ENCODE data around the gene AIRE.

Gene AIRE

DNA sequence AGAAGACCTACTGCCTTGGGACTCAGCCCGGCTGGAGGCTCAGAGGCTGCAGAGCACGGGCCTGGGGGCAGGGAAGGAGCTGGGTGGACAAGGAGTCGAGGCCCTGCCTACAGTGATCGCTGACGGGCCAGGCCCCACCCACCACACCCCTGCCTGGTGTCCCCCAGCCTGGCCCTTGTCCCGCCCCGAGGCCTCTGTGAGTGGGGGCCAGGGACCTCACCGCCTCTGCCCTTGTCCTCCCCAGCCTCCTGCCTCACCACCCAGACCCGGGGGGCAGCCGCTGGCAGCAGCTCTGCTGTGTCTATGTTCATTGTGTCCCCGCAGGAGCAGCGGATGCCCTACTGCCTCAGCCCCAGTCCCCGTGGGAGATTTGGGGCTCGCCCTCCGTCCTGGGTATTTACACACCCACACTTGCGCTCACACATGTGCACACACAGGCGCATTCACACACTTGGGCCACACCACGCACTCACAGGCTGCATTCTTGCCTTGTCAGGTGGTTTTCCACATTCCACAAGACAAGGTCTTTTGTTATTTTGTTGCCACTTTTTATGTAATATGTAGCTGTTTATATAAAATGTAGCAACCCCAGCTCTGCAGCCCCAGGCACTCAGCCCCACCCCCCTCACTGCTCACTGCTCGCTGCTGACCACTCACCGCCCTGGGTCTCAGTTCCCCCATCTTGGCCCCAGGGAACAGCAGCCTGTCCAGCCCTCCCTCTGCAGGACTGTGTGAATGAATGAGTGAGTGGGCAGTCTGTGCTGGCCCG, 21.4 kb downstream of the AIRE start:
- DNase-seq, result no peak

- DNase-seq, result no peak
Observed at GRCh38 chr21:44310628-44311507, 25.2 kb downstream of the AIRE start.

- DNase-seq, result no peak
Observed at GRCh38 chr21:44312089-44312488, 26.4 kb downstream of the AIRE start.

DNA sequence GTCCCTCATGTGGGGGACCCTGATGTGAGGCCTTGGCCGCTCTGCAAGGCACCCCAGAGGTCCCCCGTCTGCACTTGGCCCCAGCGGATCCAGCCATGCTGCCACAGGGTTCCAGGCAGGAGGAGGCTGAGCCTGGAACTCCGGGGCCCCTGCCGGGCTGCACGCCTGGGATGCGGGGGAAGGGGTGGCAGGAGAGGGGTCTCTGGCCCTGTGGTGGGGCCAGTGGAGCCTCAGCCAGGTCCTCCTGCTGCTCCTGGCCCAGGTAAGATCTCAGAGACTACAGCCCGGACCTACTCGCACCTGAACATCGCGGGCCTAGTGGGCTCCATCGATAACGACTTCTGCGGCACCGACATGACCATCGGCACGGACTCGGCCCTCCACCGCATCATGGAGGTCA, 27.0 kb downstream of the AIRE start:
- no peak for DNase-seq

DNA sequence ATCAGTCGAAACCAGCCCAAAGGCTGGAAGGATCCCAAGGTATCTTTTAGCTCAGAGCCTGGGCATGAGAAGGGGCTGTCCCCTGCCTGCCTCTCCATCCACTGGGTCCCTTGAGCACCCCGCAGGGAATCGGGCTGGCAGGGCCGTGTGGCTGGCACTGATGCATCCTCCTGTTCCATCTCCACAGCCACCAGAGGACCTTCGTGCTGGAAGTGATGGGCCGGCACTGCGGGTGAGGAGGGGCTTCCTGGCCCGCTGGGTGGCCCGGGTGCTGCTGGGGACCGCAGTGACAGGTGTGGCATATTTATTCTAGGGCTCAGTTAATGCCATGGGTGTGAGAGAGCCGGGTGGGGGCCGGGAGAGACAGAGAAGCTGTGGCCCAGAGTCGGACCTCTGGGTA, 27.8 kb downstream of the AIRE start:
- DNase-seq, result no peak

GRCh38 chr21:44314128-44314527, 28.5 kb downstream of the AIRE start:
- no peak for DNase-seq

DNA sequence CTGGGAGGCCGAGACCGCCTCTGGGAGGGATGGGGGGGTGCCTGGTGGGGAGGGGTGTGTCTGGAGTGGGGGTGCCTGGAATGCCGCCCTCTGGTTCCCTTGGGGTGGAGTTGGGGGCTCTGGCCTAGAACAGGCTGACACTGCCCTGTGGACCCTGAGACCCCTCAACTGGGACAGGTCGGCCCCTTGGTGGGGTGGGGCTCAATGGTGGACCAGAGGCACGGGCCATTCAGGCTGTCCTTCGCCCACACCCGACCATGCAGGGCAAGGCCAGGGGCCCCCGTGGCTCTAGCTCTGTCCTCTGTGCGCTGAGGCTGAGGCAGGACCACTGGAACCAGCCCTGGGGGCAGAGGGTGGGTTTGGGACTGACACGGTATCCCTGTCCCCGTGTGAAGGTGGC, 28.9 kb downstream of the AIRE start:
- DNase-seq, result no peak

GRCh38 chr21:44315691-44316203, 30.1 kb downstream of the AIRE start:
- DNase-seq, result no peak

DNA sequence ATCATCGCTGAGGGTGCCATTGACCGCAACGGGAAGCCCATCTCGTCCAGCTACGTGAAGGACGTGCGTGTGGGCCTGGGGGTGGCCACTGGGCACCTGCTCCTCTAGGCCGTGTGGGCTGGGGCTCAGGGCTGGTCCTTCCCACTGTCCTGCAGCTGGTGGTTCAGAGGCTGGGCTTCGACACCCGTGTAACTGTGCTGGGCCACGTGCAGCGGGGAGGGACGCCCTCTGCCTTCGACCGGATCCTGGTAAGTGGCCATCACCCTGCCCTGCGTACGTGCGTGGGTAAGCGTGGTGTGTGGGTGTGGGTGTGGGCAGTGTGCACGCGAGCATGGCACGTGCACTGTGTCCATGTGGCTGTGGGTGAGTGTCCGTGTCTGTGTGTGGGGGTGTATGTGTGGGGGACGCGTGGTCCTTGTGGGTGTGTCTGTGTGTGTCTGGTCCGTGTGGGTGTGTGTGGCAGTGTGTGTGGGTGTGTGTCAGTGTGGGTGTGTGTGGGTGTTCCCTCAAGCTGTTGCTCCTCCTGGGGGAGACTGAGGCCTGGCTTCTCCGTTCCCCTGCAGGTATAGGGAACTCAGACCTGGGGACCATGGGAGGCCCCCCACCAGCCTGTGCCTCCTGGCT, 30.7 kb downstream of the AIRE start:
- DNase-seq, result no peak

- no peak for DNase-seq
Observed at GRCh38 chr21:44317241-44317782, 31.6 kb downstream of the AIRE start.

- DNase-seq, result no peak
Observed at GRCh38 chr21:44317871-44318270, 32.2 kb downstream of the AIRE start.

DNA sequence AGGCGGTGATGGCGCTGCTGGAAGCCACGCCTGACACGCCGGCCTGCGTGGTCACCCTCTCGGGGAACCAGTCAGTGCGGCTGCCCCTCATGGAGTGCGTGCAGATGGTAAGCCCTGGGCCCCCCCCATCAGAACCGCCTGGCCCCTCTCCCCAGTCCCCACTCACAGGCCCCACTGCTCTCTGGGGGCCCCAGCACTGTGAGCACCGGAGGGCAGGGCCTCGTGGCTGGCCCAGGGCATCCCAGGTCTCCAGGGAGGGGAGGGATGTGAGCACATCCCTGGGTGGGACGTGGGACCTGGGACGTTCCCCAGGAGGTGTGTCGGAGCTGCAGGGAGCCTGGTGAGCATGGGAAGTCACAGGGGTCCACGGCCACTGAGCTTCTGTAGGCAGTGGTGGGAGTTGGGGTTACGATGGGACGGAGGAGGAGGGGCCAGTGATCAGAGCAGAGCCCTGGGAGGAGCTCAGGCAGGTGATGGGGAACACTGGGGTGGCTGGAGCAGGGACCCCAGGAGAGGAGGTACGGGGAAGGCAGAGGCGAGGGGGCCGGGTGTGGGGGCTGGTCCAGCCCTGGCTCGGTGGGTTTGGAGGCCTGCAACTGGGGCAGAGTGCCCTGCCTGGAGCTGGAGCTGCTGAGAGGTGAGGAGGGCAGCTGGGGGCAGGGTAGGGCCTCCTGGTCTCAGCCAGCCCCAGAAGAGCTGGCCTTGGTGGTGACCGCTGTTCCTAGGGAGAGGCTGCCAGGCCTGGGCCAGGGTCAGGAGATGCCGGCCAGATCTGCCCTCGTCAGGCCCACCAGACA, 33.0 kb downstream of the AIRE start:
- no peak for DNase-seq

DNA sequence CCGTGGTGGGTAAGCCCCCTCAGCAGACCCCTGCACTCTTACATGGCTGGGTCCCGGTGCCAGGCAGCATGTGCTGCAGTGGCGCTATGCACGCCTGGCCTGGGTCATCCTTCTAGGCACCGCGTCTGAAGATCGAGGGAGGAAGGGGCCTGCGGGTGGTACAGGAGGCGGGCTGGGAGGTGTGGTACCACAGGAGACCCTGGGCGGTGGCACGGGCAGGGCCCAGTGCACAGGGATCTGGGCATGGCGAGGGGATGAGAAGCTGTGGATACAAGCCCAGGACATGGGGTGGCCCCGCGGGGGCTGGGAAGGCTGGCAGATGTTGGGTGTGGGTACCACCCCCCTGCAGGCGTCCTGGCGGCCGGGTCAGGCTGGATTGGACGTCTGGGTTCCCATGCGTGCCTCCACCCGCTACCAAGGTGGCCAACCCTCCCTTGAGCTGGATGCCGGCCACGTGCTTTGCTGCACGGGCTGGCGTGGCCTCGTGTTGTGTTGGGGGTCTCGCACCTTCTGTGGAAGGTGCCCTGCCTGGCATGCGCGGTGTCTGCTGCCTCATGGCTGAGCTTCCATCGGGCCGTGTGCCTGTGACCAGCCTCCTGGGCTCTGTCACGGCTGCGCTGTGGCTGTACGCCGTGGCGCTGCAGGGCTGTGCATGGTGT, 33.9 kb downstream of the AIRE start:
- DNase-seq, result no peak

- DNase-seq, result no peak
Observed at GRCh38 chr21:44320847-44321246, 35.2 kb downstream of the AIRE start.

DNA sequence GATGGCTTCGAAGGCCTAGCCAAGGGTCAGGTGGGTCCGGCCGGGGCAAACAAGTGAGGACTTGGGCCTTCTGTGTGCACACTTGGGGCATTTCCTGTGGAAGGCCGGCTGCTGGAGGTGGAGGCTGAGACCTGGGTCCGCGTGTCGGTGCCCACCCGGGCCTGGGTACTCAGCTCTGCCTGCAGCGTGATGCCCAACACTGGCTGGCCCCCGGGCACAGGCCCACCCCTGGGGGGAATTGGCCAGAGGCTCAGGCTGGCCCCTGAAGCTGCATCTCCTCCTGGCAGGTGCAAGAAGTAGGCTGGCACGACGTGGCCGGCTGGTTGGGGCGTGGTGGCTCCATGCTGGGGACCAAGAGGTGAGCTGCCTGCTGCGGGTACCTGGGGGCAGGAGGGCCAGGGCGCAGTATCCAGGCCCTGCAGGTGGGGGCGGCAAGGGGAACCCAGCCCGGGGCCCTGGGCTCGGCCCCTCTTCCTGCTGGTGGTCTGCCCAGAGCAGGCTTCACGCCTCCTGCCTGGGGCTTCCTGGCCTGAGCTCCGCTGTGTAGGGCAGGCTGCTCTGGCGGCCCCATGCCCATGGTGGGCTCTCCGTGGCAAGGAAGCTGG, 36.3 kb downstream of the AIRE start:
- DNase-seq, result no peak

DNA sequence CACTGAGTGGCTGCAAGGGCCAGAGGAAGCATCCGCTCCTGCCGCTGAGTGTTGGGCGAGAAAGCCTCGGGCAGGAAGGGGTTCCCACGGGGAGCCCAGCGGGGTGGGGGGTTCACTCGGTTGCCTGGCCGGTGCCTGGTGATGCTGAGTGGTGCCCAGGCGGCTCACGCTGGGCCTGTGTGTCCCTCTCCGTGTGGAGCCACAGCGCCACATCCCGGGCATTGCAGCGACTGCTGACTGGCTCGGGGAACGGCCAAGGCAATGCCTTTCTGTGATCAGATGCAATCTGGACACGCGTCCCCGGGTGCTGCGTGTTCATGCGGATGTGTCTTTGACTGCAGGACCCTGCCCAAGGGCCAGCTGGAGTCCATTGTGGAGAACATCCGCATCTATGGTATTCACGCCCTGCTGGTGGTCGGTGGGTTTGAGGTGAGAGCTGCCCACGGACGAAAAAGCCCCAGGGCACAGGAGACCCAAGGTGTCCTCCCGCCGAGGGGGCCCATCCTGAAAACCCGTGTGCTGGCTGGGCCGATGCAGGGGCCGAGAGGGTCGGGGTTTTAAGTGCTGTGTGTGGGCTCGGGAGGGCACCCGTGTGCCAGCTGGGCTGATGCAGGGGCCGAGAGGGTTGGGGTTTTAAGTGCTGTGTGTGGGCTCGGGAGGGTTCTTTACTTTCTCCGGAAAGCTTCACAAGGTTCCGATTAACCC, 37.1 kb downstream of the AIRE start:
- no peak for DNase-seq

DNA sequence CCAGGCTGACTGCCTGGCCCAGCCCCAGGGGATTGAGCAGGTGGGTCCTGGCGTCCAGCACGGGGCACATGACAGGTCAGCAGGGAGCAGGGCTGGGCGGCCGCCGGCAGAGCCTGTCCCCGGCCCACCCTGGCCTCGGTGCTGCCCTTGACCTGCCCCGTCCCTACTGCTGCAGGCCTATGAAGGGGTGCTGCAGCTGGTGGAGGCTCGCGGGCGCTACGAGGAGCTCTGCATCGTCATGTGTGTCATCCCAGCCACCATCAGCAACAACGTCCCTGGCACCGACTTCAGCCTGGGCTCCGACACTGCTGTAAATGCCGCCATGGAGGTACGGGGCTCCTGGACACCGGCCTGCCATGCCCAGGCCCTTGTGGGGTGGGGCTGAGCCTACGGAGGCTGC, 37.9 kb downstream of the AIRE start:
- no peak for DNase-seq

- no peak for DNase-seq
Observed at GRCh38 chr21:44324106-44324853, 38.6 kb downstream of the AIRE start.

- no peak for DNase-seq
Observed at GRCh38 chr21:44324854-44325107, 39.1 kb downstream of the AIRE start.

Measured in T-helper 9 cell (primary cell).